ENCODE data around the gene DENND4B. TPM values are rescaled to one million over a fixed set of nuclear protein-coding genes. Genes with fewer than 3 reads are reported as not detected.

Gene DENND4B
- polyA plus RNA-seq (2012; rRNA removed): 27.3 and 29.6 TPM in 2 replicates
- polyA plus RNA-seq (2012; cell fraction: cytosol; rRNA removed): 6.6 and 11.3 TPM in 2 replicates
- 151 and 153 TPM in 2 replicates for polyA plus RNA-seq (2012; cell fraction: nucleus; rRNA removed)

GRCh38 chr1:153946622-153947241 lies at the start of gene DENND4B:
TSS of gene DENND4B (minus strand) at chr1:153946718. CDS start at chr1:153944374, 2,344 bp downstream.
- Histone ChIP-seq H2AFZ (ENCODE audit: low read depth) (peak within 1 kb of the TSS; percentile 44; the same call in 1 of the 2 replicates), H3K4me2 (peak within 1 kb of the TSS; percentile 95), H3K4me3 (ENCODE audit: low read depth in 2 of 2, low read length in 1 of 2) (peak within 1 kb of the TSS; percentile 85 to 91), H3K36me3 (replicated peaks in 1 of 2; ENCODE audit: control insufficient read depth in 1 of 2, insufficient read depth in 2 of 2, low read length in 1 of 2) (peaks cover 16 to 50% of the 10 kb centered on the region in 2 experiments), H4K20me1 (ENCODE audit: insufficient read depth) (no peaks in the 10 kb centered on the region), H3K27ac (ENCODE audit: low read depth in 2 of 2, low read length in 1 of 2) (peak within 1 kb of the TSS; percentile 60 to 89), H3K27me3 (ENCODE audit: insufficient read depth) (no peaks in the 10 kb centered on the region), H3K9ac (peak within 1 kb of the TSS; percentile 80), H3F3A (replicated peaks; ENCODE audit: insufficient read depth) (peaks cover 8% of the 10 kb centered on the region), H3K4me1 (ENCODE audit: control insufficient read depth in 1 of 2, insufficient read depth in 2 of 2, low read depth in 1 of 2, low read length in 1 of 2) (peaks cover 3 to 17% of the 10 kb centered on the region in 2 experiments; a peak in 2 of 4 replicates), H3K9me3 (no peaks in the 10 kb centered on the region), H3K79me2 (ENCODE audit: insufficient read depth) (peaks cover 30% of the 10 kb centered on the region), H3K9me2 (no peaks in the 10 kb centered on the region)
- ChIA-PET POLR2A (interaction anchor here (0.8 to 1.9 kb wide), 7 partner anchors 8 to 44 kb away, joined by 3 to 9 read pairs (median 6); partner anchors contain the start of genes CREB3L4, CRTC2, RPS27 and SLC39A1), CTCF (interaction anchor here (0.6 to 5.1 kb wide), 44 partner anchors 9 to 204 kb away, joined by 3 to 51 read pairs (median 4); partner anchors contain the start of genes CREB3L4, CRTC2, GATAD2B and JTB)
- 24% methylated on average over 8 of the region's 28 CpGs for WGBS (ENCODE audit: low lambda C conversion rate)
- DNase-seq: peak; percentile 99
- no peak for TF ChIP-seq TEAD4 (IDR thresholded peaks at IDR 0.05; ENCODE audit: borderline replicate concordance, insufficient read depth)
- peak; percentile 76 for TF ChIP-seq CTCF (IDR thresholded peaks at IDR 0.05)
- TF ChIP-seq, protein P1, sequence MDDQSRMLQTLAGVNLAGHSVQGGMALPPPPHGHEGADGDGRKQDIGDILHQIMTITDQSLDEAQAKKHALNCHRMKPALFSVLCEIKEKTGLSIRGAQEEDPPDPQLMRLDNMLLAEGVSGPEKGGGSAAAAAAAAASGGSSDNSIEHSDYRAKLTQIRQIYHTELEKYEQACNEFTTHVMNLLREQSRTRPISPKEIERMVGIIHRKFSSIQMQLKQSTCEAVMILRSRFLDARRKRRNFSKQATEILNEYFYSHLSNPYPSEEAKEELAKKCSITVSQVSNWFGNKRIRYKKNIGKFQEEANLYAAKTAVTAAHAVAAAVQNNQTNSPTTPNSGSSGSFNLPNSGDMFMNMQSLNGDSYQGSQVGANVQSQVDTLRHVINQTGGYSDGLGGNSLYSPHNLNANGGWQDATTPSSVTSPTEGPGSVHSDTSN (IDR thresholded peaks at IDR 0.05): no peak
- TF ChIP-seq, protein P2, sequence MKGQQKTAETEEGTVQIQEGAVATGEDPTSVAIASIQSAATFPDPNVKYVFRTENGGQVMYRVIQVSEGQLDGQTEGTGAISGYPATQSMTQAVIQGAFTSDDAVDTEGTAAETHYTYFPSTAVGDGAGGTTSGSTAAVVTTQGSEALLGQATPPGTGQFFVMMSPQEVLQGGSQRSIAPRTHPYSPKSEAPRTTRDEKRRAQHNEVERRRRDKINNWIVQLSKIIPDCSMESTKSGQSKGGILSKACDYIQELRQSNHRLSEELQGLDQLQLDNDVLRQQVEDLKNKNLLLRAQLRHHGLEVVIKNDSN (IDR thresholded peaks at IDR 0.05; ENCODE audit: borderline replicate concordance, low read depth): no peak
- peak; percentile 80 for TF ChIP-seq CHD2 (IDR thresholded peaks at IDR 0.05; ENCODE audit: low read length, partially characterized antibody)
- no peak for TF ChIP-seq FOXJ3 (CRISPR knock-in tag; IDR thresholded peaks at IDR 0.05)
- TF ChIP-seq TAF1 (IDR thresholded peaks at IDR 0.05; ENCODE audit: borderline replicate concordance, low read depth, low read length): peak; percentile 73; the same call in 1 of the 2 replicates
- TF ChIP-seq RXRA (IDR thresholded peaks at IDR 0.05; ENCODE audit: borderline replicate concordance, low read depth): peak; percentile 68; the same call in 1 of the 2 replicates
- TF ChIP-seq, protein P3, sequence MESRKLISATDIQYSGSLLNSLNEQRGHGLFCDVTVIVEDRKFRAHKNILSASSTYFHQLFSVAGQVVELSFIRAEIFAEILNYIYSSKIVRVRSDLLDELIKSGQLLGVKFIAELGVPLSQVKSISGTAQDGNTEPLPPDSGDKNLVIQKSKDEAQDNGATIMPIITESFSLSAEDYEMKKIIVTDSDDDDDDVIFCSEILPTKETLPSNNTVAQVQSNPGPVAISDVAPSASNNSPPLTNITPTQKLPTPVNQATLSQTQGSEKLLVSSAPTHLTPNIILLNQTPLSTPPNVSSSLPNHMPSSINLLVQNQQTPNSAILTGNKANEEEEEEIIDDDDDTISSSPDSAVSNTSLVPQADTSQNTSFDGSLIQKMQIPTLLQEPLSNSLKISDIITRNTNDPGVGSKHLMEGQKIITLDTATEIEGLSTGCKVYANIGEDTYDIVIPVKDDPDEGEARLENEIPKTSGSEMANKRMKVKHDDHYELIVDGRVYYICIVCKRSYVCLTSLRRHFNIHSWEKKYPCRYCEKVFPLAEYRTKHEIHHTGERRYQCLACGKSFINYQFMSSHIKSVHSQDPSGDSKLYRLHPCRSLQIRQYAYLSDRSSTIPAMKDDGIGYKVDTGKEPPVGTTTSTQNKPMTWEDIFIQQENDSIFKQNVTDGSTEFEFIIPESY (IDR thresholded peaks at IDR 0.05; ENCODE audit: borderline replicate concordance, low read depth): no peak
- no peak; the same call in 1 of the 2 replicates for TF ChIP-seq GABPA (IDR thresholded peaks at IDR 0.05; ENCODE audit: low read depth)
- no peak for TF ChIP-seq POLR2AphosphoS5 (IDR thresholded peaks at IDR 0.05; ENCODE audit: low read depth, low read length)
- TF ChIP-seq RFX5 (IDR thresholded peaks at IDR 0.05; ENCODE audit: low read length): no peak
- TF ChIP-seq EZH2phosphoT487 (IDR thresholded peaks at IDR 0.05; ENCODE audit: borderline replicate concordance, low read depth): no peak
- TF ChIP-seq EP300 (IDR thresholded peaks at IDR 0.05; ENCODE audit: borderline replicate concordance in 1 of 2, low read depth in 1 of 2, low read length in 1 of 2): 0 out of 4 replicates have a peak, but pooled peaks of 1 of the 2 experiments have one; percentile 20
- TF ChIP-seq IRF3 (IDR thresholded peaks at IDR 0.05; ENCODE audit: low read depth, low read length): no peak
- TF ChIP-seq GATA2 (CRISPR knock-in tag; IDR thresholded peaks at IDR 0.05): no peak
- peak; percentile 66 for TF ChIP-seq SMC3 (IDR thresholded peaks at IDR 0.05; ENCODE audit: low read depth, low read length)
- TF ChIP-seq NFIC (IDR thresholded peaks at IDR 0.05; ENCODE audit: borderline replicate concordance): 0 out of 2 replicates have a peak, but pooled peaks have one; percentile 6
- peak; percentile 92; the same call in 1 of the 2 replicates for TF ChIP-seq SIN3A (IDR thresholded peaks at IDR 0.05; ENCODE audit: borderline replicate concordance, low read depth, low read length)
- TF ChIP-seq RAD21 (IDR thresholded peaks at IDR 0.05; ENCODE audit: low read length): peak; percentile 62
- peak; percentile 46; the same call in 1 of the 2 replicates for TF ChIP-seq YY1 (IDR thresholded peaks at IDR 0.05; ENCODE audit: low read depth)
- TF ChIP-seq MXI1 (IDR thresholded peaks at IDR 0.05; ENCODE audit: low read depth, low read length): no peak
- TF ChIP-seq MEF2A (IDR thresholded peaks at IDR 0.05; ENCODE audit: borderline replicate concordance, low read depth): no peak
- peak; percentile 48; the same call in 1 of the 2 replicates for TF ChIP-seq MAX (IDR thresholded peaks at IDR 0.05; ENCODE audit: low read depth)
- no peak for TF ChIP-seq RCOR1 (IDR thresholded peaks at IDR 0.05; ENCODE audit: low read length)

Data from SK-N-SH (cell line).